SK-N-SH (cell line): Measurements from ENCODE around the gene TMEM87A. TPM values are rescaled to one million over a fixed set of nuclear protein-coding genes. Genes with fewer than 3 reads are reported as not detected.

Experiments used
- CTCF ChIA-PET: fragments of 300-600, 350-600 bp; formaldehyde crosslinking; extraction: SDS; loops from one replicate; lab custom pipeline; 2021; lab: Yijun Ruan, JAX
- POLR2A ChIA-PET: fragments of 350-600 bp; sonication (Branson Sonifier 250); formaldehyde crosslinking; extraction: SDS; loops from one replicate; lab custom pipeline; 2020; ENCODE audit warnings: antibody characterized with exemption, inconsistent platforms; lab: Yijun Ruan, JAX
- DNase-seq: peaks from one replicate; pipeline ENCODE4 v3.0.0; 2012
- H2AFZ ChIP-seq: fragments of 200-600 bp; sonication (generic); 2 replicates; pipeline ENCODE4 v1.8.1; 2016; ENCODE audit warnings: antibody characterized with exemption, mild to moderate bottlenecking, low read depth
- H3F3A ChIP-seq: fragments of 200-600 bp; sonication (generic); replicated peaks from 2 replicates; pipeline ENCODE3; 2016; ENCODE audit warnings: antibody characterized with exemption, mild to moderate bottlenecking; ENCODE audit not compliant: insufficient read depth
- H3K27ac ChIP-seq, 2 experiments: fragments of 200-500 bp in 1 of 2; fragments of 200-600 bp in 1 of 2; sonication (Bioruptor generic) in 1 of 2; sonication (generic), shearing (Covaris generic) in 1 of 2; 2 replicates each; pipeline versions ENCODE4 v1.5.1 to v1.6.1; 2014 to 2016; ENCODE audit warnings: low read depth in 2 of 2, inconsistent platforms in 1 of 2, low read length in 1 of 2, mild to moderate bottlenecking in 1 of 2, mixed read lengths in 1 of 2
- H3K27me3 ChIP-seq: fragments of 200-600 bp; sonication (generic), shearing (Covaris generic); 2 replicates; pipeline ENCODE4 v1.6.1; 2016; ENCODE audit warnings: mixed run types; ENCODE audit not compliant: insufficient read depth
- H3K36me3 ChIP-seq, 2 experiments: fragments of 200-500 bp in 1 of 2; fragments of 200-600 bp in 1 of 2; sonication (Bioruptor generic) in 1 of 2; sonication (generic) in 1 of 2; replicated peaks in 1 of 2; 2 replicates each; pipeline versions ENCODE3 to v1.5.1; 2014 to 2016; ENCODE audit warnings: low read length in 1 of 2, mild to moderate bottlenecking in 1 of 2; ENCODE audit not compliant: insufficient read depth in 2 of 2, control insufficient read depth in 1 of 2
- H3K4me1 ChIP-seq, 2 experiments: fragments of 200-500 bp in 1 of 2; fragments of 200-600 bp in 1 of 2; sonication (Bioruptor generic) in 1 of 2; sonication (generic), shearing (Covaris generic) in 1 of 2; 2 replicates each; pipeline versions ENCODE4 v1.5.1 to v1.6.1; 2014 to 2016; ENCODE audit warnings: low read depth in 1 of 2, low read length in 1 of 2, mixed run types in 1 of 2; ENCODE audit not compliant: insufficient read depth in 2 of 2, control insufficient read depth in 1 of 2
- H3K4me2 ChIP-seq: fragments of 200-600 bp; sonication (generic), shearing (Covaris generic); 2 replicates; pipeline ENCODE4 v1.6.1; 2017; ENCODE audit warnings: mixed run types
- H3K4me3 ChIP-seq, 2 experiments: fragments of 200-500 bp in 1 of 2; fragments of 200-600 bp in 1 of 2; sonication (Bioruptor generic) in 1 of 2; sonication (generic), shearing (Covaris generic) in 1 of 2; 2 replicates each; pipeline versions ENCODE4 v1.5.1 to v1.8.1; 2014 to 2016; ENCODE audit warnings: low read depth in 2 of 2, inconsistent platforms in 1 of 2, low read length in 1 of 2, mild to moderate bottlenecking in 1 of 2, mixed read lengths in 1 of 2, moderate library complexity in 1 of 2
- H3K79me2 ChIP-seq: fragments of 200-600 bp; sonication (generic); 2 replicates; pipeline ENCODE4 v1.8.1; 2017; ENCODE audit warnings: mild to moderate bottlenecking; ENCODE audit not compliant: insufficient read depth
- H3K9ac ChIP-seq: fragments of 200-600 bp; sonication (generic); 2 replicates; pipeline ENCODE4 v1.6.1; 2017; ENCODE audit warnings: mixed run types
- H3K9me2 ChIP-seq: fragments of 200-600 bp; sonication (generic); 2 replicates; pipeline ENCODE4 v1.6.1; 2017; ENCODE audit warnings: mixed run types
- H3K9me3 ChIP-seq: fragments of 200-600 bp; sonication (generic); 2 replicates; pipeline ENCODE4 v1.6.1; 2017; ENCODE audit warnings: mixed run types, mild to moderate bottlenecking, moderate library complexity
- H4K20me1 ChIP-seq: fragments of 200-600 bp; sonication (generic); 2 replicates; pipeline ENCODE4 v1.6.1; 2017; ENCODE audit warnings: mild to moderate bottlenecking, mixed run types; ENCODE audit not compliant: insufficient read depth
- EZH2phosphoT487 ChIP-seq: fragments of 200-600 bp; sonication (generic); IDR thresholded peaks from 2 replicates; pipeline ENCODE4 v1.6.1; 2017; ENCODE audit warnings: low read depth, mixed run types, mild to moderate bottlenecking, antibody characterized with exemption, moderate library complexity, borderline replicate concordance
- FOSL2 ChIP-seq: IDR thresholded peaks from 2 replicates; pipeline ENCODE4 v1.4.0; 2012; ENCODE audit warnings: low read depth, mild to moderate bottlenecking, moderate library complexity, borderline replicate concordance
- FOXJ3 ChIP-seq: sonication (generic); formaldehyde crosslinking; IDR thresholded peaks from 2 replicates; pipeline ENCODE4 v1.5.1; 2020; ENCODE audit warnings: mild to moderate bottlenecking, missing genetic modification reagents
- JUND ChIP-seq: IDR thresholded peaks from 2 replicates; pipeline ENCODE4 v1.4.0; 2012
- NFIC ChIP-seq: IDR thresholded peaks from 2 replicates; pipeline ENCODE4 v1.4.0; 2012; ENCODE audit warnings: borderline replicate concordance
- NRF1 ChIP-seq: IDR thresholded peaks from 2 replicates; pipeline ENCODE4 v1.6.1; 2012; ENCODE audit warnings: low read depth, mild to moderate bottlenecking, low read length
- PBX3 ChIP-seq: IDR thresholded peaks from 2 replicates; pipeline ENCODE4; 2012
- RAD21 ChIP-seq: IDR thresholded peaks from 2 replicates; pipeline ENCODE4 v1.6.1; 2012; ENCODE audit warnings: mild to moderate bottlenecking, low read length
- REST ChIP-seq: IDR thresholded peaks from 2 replicates; pipeline ENCODE4 v1.6.1; 2012; ENCODE audit warnings: mild to moderate bottlenecking, low read depth, low read length, moderate library complexity
- RFX5 ChIP-seq: IDR thresholded peaks from 2 replicates; pipeline ENCODE4 v1.6.1; 2012; ENCODE audit warnings: mild to moderate bottlenecking, improper control_type of control experiment, low read length
- RXRA ChIP-seq: IDR thresholded peaks from 2 replicates; pipeline ENCODE4 v1.4.0; 2012; ENCODE audit warnings: low read depth, mild to moderate bottlenecking, borderline replicate concordance
- TAF1 ChIP-seq: IDR thresholded peaks from 2 replicates; pipeline ENCODE4 v1.6.1; 2012; ENCODE audit warnings: low read depth, mild to moderate bottlenecking, low read length, moderate library complexity, borderline replicate concordance
- TEAD4 ChIP-seq: IDR thresholded peaks from 2 replicates; pipeline ENCODE4 v1.4.0; 2012; ENCODE audit warnings: mild to moderate bottlenecking, borderline replicate concordance; ENCODE audit not compliant: insufficient read depth
- ZBTB33 ChIP-seq: IDR thresholded peaks from 2 replicates; pipeline ENCODE4 v1.4.0; 2012; ENCODE audit warnings: low read depth, borderline replicate concordance
- WGBS: methylation state at CpG from one replicate; pipeline ENCODE4 v1.1.6; 2017; ENCODE audit warnings: low lambda C conversion rate; 5-methylcytosine and 5-hydroxymethylcytosine counted together
- polyA plus RNA-seq, 3 experiments: library from polyadenylated mRNA; depleted of rRNA; stranded (reverse); fragments of >200 nt; gene quantifications; 2 replicates each; pipeline ENCODE4 v1.2.3, GENCODE V29; 2012
- small RNA-seq, 7 experiments: library from RNA; depleted of rRNA; stranded (forward); fragments of <200 nt; gene quantifications; one replicate each; pipeline ENCODE3, GENCODE V24; 2012

TMEM87A gene
- polyA plus RNA-seq, 1 of the 3 experiments (the other 2 are of a cell fraction) = 20.8 TPM

DNA sequence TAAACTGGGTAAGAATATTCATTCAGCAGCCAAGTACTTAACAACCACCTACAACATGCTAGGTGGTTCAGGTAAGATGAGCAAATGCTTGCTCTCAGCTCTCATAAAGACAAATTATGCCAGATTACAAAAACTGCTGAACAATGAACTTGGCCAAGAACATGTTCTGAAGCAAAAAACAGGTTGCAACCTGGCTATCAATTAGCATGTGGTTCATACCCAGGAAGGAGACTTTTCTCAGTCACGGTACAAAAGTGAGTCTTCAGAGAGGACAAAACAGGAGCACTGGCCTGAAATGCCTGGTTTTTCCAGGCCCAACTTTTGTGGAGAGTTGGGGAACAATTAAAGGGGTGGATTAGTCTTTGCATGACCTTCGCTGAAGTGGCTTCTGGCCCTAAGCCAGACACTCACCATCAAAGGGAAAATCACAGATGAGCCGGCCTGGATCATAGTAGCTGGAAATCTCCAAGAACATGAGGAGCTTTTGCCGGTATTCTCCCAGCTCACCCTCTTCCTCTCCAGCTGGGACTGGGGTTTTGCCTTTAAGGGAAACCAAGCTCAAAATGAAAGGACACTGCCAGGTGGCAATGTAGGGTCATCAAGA lies 109.2 kb downstream of the TMEM87A start (continued):
- TF ChIP-seq PBX3 (no peak), RXRA (no peak), FOSL2 (no peak), FOXJ3 (no peak)
- TF ChIP-seq, all 33 proteins: peak for 0

- DNase-seq = no peak
- ChIA-PET POLR2A (no interaction called here), CTCF (interaction anchor here (1.2 to 2.8 kb wide), 3 partner anchors 26 to 106 kb away, joined by 3 to 8 read pairs (median 5); no protein-coding TSS in a partner anchor)
- Histone ChIP-seq H3K79me2 (no peaks in the 10 kb centered on the region), H3K4me2 (no peak overlapping the region), H3K4me1 (peaks cover under 1 to 4% of the 10 kb centered on the region in 2 experiments; a peak in 1 of 4 replicates), H3F3A (peaks cover 9% of the 10 kb centered on the region), H3K4me3 (no peak overlapping the region), H3K9ac (no peak overlapping the region), H3K9me3 (no peaks in the 10 kb centered on the region), H2AFZ (no peak overlapping the region)
- WGBS = 94% methylated on average over 9 of the region's 9 CpGs
- no peak for TF ChIP-seq JUND
- no peak for TF ChIP-seq REST
- TF ChIP-seq RAD21 = no peak
- no peak for TF ChIP-seq RFX5
- TF ChIP-seq ZBTB33 = no peak
- no peak for TF ChIP-seq TEAD4
- no peak for TF ChIP-seq EZH2phosphoT487
- TF ChIP-seq NFIC = no peak
- no peak for TF ChIP-seq NRF1
- TF ChIP-seq TAF1 = no peak
- TF ChIP-seq, all 33 proteins: peak for 0
- peaks cover 67 to 94% of the 10 kb centered on the region in 2 experiments for H3K36me3 ChIP-seq
- H4K20me1 ChIP-seq = no peaks in the 10 kb centered on the region
- H3K27ac ChIP-seq = no peak overlapping the region
- no peaks in the 10 kb centered on the region for H3K9me2 ChIP-seq
- no peaks in the 10 kb centered on the region for H3K27me3 ChIP-seq
Measured at GRCh38 chr15:42163291-42163690, 109.9 kb downstream of the TMEM87A start.

Small RNA genes within 50 kb of the gene (small RNA-seq; reads per million reads assigned to genes)
- gene MIR627 = 1.1 to 141 (median 37.0) reads per million in 7 experiments

Other genes starting within 250 kb of the TMEM87A start
- gene PLA2G4D, start 178.9 kb downstream of the TMEM87A start, polyA plus RNA-seq (2012; rRNA removed) = not detected in 2 replicates
- not detected in 2 replicates for gene PLA2G4F, start 116.8 kb downstream of the TMEM87A start, polyA plus RNA-seq (2012; rRNA removed)
- gene VPS39, start 65.1 kb downstream of the TMEM87A start, polyA plus RNA-seq (2012; rRNA removed) = 61.1 and 68.4 TPM in 2 replicates
- gene GANC, start 232 bp downstream of the TMEM87A start, polyA plus RNA-seq (2012; rRNA removed) = 6.8 and 10.3 TPM in 2 replicates
- 1.8 and 1.9 TPM in 2 replicates for gene CAPN3, start 86.1 kb upstream of the TMEM87A start, polyA plus RNA-seq (2012; rRNA removed)
- 8.9 and 12.9 TPM in 2 replicates for gene ZNF106, start 217.7 kb upstream of the TMEM87A start, polyA plus RNA-seq (2012; rRNA removed)
- 39.2 and 45.0 TPM in 2 replicates for gene SNAP23, start 222.2 kb upstream of the TMEM87A start, polyA plus RNA-seq (2012; rRNA removed)